ENCODE data around the gene CEP112. TPM values are rescaled to one million over a fixed set of nuclear protein-coding genes. Genes with fewer than 3 reads are reported as not detected.

CEP112 gene
- total RNA-seq, 1 donor from 2014 or later: 9.7 TPM

DNA sequence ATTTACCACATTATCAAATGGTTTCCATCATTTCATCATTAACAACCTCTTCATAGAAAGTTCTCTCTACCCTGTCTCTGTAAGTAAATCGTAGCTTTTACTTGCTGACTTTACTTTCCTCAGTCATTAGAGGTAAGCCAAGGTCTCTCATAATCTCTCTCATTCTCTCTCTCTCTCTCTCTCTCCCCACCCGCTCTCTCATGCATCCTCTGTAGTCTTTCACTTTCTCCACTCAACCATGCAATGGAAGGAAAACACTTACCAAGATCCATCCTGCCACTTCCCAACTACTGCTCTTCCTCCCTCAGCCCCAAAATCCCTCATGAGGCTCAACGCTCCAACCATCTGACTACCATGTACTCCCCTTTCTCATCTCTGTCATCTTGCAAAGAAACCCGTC, 6.1 kb downstream of the CEP112 start:
- peaks cover 6% of the 10 kb centered on the region for H3K9me3 Mint-ChIP-seq
- H3K9me3 ChIP-seq (ENCODE audit: low read depth): no peaks in the 10 kb centered on the region

DNA sequence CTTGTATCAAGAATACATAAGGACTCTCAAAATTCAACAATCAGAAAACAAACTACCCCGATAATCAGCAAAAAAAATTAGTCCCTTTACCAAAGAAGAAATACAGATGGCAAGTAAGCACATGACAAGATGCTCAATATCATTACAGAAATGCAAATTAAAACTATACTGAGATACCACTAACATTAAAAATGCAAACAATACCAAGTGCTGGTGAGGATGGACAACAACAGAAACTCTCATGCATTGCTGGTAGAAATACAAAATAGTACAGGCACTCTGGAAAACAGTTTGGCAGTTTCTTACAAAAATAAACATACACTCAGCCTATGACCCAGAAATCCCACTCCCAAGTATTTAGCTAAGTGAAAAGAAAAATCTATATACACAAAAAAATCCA, 7.5 kb downstream of the CEP112 start:
- H2AFZ ChIP-seq (replicated peaks): no peak overlapping the region
- H4K20me1 ChIP-seq (ENCODE audit: low read depth): peaks cover 10% of the 10 kb centered on the region
- no peak for TF ChIP-seq EZH2 (IDR thresholded peaks at IDR 0.05)
- no peak for TF ChIP-seq EZH2phosphoT487 (IDR thresholded peaks at IDR 0.05)
- TF ChIP-seq, protein P1, sequence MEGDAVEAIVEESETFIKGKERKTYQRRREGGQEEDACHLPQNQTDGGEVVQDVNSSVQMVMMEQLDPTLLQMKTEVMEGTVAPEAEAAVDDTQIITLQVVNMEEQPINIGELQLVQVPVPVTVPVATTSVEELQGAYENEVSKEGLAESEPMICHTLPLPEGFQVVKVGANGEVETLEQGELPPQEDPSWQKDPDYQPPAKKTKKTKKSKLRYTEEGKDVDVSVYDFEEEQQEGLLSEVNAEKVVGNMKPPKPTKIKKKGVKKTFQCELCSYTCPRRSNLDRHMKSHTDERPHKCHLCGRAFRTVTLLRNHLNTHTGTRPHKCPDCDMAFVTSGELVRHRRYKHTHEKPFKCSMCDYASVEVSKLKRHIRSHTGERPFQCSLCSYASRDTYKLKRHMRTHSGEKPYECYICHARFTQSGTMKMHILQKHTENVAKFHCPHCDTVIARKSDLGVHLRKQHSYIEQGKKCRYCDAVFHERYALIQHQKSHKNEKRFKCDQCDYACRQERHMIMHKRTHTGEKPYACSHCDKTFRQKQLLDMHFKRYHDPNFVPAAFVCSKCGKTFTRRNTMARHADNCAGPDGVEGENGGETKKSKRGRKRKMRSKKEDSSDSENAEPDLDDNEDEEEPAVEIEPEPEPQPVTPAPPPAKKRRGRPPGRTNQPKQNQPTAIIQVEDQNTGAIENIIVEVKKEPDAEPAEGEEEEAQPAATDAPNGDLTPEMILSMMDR (IDR thresholded peaks at IDR 0.05): no peak
- H3K27me3 Mint-ChIP-seq (ENCODE audit: insufficient read depth, low read depth): no peaks in the 10 kb centered on the region
- no peak for DNase-seq (ENCODE audit: low spot score)
- H3K79me2 ChIP-seq (ENCODE audit: low read depth): peaks cover 29% of the 10 kb centered on the region
- H3K4me1 Mint-ChIP-seq: no peaks in the 10 kb centered on the region
- peaks cover 38% of the 10 kb centered on the region for H3K36me3 Mint-ChIP-seq
- no peaks in the 10 kb centered on the region for H3K9me3 ChIP-seq (ENCODE audit: low read depth)
- H3F3A ChIP-seq (ENCODE audit: low read depth): no peaks in the 10 kb centered on the region
- no peak overlapping the region for H3K4me3 ChIP-seq
- no peaks in the 10 kb centered on the region for H3K27me3 ChIP-seq
- H3K27ac ChIP-seq: no peak overlapping the region
- no peak overlapping the region for H3K4me3 Mint-ChIP-seq
- H3K9me3 Mint-ChIP-seq: peaks cover 9% of the 10 kb centered on the region
- H3K4me2 ChIP-seq: no peak overlapping the region
- peaks cover 9% of the 10 kb centered on the region for H3K4me1 ChIP-seq
- H3K9ac ChIP-seq: no peak overlapping the region
- no peak overlapping the region for H3K27ac Mint-ChIP-seq
- H3K36me3 ChIP-seq: no peaks in the 10 kb centered on the region

More for the DNA sequence above, 6.1 kb downstream of the CEP112 start:
- H3K4me1 Mint-ChIP-seq: peaks cover 6% of the 10 kb centered on the region
- Histone ChIP-seq H3K4me3 (no peak overlapping the region), H3K9ac (no peak overlapping the region), H3K27me3 (no peaks in the 10 kb centered on the region), H3K27ac (no peak overlapping the region), H3K4me2 (peak overlapping the region; percentile 25), H3K79me2 (ENCODE audit: low read depth) (peaks cover 43% of the 10 kb centered on the region), H3K36me3 (no peaks in the 10 kb centered on the region), H4K20me1 (ENCODE audit: low read depth) (peaks cover 23% of the 10 kb centered on the region), H3K4me1 (peaks cover 16% of the 10 kb centered on the region), H2AFZ (replicated peaks) (no peak overlapping the region), H3F3A (ENCODE audit: low read depth) (no peaks in the 10 kb centered on the region)
- no peak overlapping the region for H3K27ac Mint-ChIP-seq
- H3K4me3 Mint-ChIP-seq: no peak overlapping the region
- peak; percentile 44 for DNase-seq (ENCODE audit: low spot score)
- H3K27me3 Mint-ChIP-seq (ENCODE audit: insufficient read depth, low read depth): no peaks in the 10 kb centered on the region
- peaks cover 29% of the 10 kb centered on the region for H3K36me3 Mint-ChIP-seq
- TF ChIP-seq EZH2phosphoT487 (IDR thresholded peaks at IDR 0.05) (no peak), EZH2 (IDR thresholded peaks at IDR 0.05) (no peak)
- TF ChIP-seq, protein P1 (IDR thresholded peaks at IDR 0.05): no peak

DNA sequence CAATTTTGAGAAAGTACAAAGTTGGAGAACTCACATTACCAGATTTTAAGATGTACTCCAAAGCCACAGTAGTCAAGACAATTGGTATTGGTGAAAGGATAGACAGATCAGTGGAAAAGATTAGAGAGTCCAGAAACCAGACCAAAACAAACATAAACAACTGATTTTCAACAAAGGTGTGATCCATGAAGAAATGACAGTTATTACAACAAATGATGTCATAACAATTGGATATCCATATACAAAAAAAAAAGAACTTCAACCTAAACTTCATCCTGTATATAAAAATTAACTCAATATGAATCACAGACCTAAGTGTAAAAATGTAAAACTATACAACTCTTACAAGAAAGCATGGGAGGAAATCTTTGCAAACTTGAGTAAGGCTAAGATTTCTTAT, 8.4 kb downstream of the CEP112 start:
- Mint-ChIP-seq H3K27me3 (ENCODE audit: insufficient read depth, low read depth) (no peaks in the 10 kb centered on the region), H3K36me3 (peaks cover 45% of the 10 kb centered on the region), H3K9me3 (peaks cover 9% of the 10 kb centered on the region), H3K4me3 (no peak overlapping the region), H3K4me1 (no peaks in the 10 kb centered on the region), H3K27ac (no peak overlapping the region)
- no peak overlapping the region for H3K27ac ChIP-seq
- no peak overlapping the region for H2AFZ ChIP-seq (replicated peaks)
- no peaks in the 10 kb centered on the region for H3K9me3 ChIP-seq (ENCODE audit: low read depth)
- peaks cover 21% of the 10 kb centered on the region for H3K79me2 ChIP-seq (ENCODE audit: low read depth)
- no peak overlapping the region for H3K9ac ChIP-seq
- no peak overlapping the region for H3K4me2 ChIP-seq
- H3K4me3 ChIP-seq: no peak overlapping the region
- H3F3A ChIP-seq (ENCODE audit: low read depth): no peaks in the 10 kb centered on the region
- no peak for DNase-seq (ENCODE audit: low spot score)
- H3K27me3 ChIP-seq: no peaks in the 10 kb centered on the region
- H3K36me3 ChIP-seq: no peaks in the 10 kb centered on the region
- TF ChIP-seq, protein P1 (IDR thresholded peaks at IDR 0.05): no peak
- TF ChIP-seq EZH2phosphoT487 (IDR thresholded peaks at IDR 0.05): no peak
- TF ChIP-seq EZH2 (IDR thresholded peaks at IDR 0.05): no peak
- H4K20me1 ChIP-seq (ENCODE audit: low read depth): peaks cover 10% of the 10 kb centered on the region
- peaks cover 9% of the 10 kb centered on the region for H3K4me1 ChIP-seq

Measured in neural progenitor cell (in vitro differentiated cells).